ENCODE data around the gene ADISSP.

Gene ADISSP

GRCh38 chr20:3738111-3739053, 29.2 kb downstream of the ADISSP start:
- no peak for DNase-seq (ENCODE audit: low spot score)

GRCh38 chr20:3735768-3736167, 31.8 kb downstream of the ADISSP start:
- DNase-seq (ENCODE audit: low spot score), result no peak

DNA sequence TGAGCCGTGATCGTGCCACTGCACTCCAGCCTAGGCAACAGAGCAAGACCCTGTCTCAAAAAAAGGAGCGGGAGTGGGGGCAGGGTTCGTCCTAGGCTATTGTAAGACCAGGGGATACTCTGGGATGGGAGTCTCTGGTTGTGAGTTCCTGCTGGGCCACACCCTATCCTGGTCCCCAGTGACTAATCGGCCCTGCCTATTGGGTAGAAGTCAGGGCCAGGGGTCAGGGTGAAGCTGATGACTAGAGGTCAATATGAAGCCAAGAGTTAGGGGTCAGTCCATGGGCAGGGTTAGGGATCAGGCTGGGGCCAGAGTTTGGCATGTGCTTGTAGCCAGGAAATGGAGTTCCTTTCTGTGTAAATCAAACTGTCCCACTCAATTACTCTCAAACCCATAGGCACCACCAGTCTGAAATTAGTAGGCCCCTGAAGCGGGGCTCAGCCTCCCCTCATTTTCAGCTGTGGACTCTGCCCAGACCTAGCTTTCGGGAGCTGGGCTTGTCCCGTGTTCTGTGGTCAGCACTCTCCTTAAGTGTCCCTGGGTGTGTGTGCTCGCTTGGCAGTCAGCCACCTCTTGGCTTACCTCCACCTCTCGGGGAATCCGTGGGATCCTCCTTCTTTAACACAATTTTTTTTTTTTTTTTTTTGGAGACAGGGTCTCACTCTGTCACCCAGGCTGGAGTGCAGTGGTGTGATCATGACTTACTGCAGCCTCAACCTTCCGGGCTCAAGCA, 33.3 kb downstream of the ADISSP start:
- DNase-seq (ENCODE audit: low spot score), result no peak

DNA sequence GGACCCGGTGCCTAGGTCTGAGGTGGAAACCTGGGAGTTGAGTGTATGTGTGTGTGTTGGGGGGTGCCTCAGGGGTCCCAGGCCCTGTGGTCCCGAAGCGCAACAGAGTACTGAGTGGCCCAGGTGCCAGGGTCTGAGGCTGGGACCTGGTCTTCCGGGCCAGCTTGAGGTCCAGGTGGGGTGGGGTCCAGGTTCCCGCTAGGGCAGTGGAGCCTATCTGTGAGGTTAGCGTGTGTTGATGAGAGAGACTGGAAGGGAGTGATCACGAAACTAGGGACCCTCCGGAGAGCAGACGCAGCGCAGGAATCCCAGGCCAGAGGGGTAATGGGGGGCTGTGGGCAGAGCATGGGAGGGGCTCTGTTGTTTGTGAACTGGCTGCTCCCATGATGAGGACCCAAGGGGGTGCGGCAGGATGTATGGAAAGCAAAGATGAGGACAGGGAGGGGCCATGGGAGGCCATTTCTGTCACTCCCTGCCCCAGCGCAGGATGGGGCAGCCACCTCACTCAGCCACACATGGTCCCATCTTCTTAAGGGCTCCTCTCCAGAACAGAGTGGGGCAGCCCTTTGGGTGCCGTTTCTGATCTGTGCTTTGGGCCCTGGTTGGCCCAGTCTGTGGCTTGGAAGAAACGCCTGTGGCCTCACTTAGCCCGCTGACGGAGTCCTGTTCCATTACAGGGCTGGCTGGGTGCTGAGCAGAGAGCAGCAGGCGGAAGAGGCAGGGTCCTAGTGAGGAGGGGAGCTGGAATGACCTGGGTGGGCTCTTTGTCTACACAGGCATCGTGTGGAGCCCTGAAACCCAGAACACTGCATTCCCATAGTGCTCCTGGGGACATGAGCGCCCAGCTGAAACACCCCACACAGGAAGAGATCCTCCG, 34.2 kb downstream of the ADISSP start:
- no peak for DNase-seq (ENCODE audit: low spot score)

DNA sequence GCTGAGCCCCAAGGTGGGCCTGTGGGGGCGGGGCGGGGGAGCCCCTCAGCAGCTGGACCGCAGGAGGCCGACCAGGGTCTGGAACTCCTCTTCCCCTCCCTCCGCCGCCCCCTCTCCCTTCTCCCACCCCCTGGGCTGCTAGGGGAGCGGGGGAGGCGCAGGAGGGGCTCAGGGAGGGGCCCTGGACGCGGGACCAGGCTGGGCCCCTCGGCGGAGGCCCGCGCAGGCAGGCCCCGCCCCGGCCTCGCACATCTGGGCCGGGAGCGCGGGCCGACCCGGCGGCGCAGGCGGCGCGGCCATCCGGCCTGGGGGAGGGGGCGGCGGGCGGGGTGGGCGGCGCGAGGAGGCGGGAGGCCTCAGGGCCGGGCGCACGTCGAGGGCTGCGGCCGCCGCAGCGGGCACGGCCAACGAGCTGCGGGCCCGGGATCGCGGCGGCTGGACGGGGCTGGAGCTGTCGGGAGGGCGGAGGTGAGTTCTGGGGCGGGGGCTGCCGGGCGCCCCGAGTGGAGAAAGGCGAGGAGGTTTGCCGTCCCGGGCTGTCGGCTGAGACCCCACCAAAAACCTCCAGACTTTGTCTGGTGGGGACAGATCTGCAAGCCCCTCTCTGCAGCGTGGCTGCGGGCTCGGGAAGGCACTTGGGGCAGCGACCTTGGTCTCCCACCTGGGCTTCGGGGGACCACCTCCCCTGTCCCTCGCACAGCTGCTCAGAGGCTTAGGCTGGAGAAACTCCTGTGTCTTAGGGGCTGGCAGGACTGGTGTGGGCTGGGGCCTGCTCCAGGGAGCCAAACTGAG, 35.0 kb downstream of the ADISSP start, which contains the start of gene HSPA12B:
Gene HSPA12B, plus strand, starts transcription at position 359 of the 792 bp plus-strand sequence. CDS start 5,990 bp downstream, outside the sequence.
- DNase-seq (ENCODE audit: low spot score), result no peak

- DNase-seq (ENCODE audit: low spot score), result no peak
These were observed 35.6 kb downstream of the ADISSP start for GRCh38 chr20:3731944-3732326.

- peak; percentile 62 for DNase-seq (ENCODE audit: low spot score)
These were observed 36.5 kb downstream of the ADISSP start for GRCh38 chr20:3730803-3731672.

DNA sequence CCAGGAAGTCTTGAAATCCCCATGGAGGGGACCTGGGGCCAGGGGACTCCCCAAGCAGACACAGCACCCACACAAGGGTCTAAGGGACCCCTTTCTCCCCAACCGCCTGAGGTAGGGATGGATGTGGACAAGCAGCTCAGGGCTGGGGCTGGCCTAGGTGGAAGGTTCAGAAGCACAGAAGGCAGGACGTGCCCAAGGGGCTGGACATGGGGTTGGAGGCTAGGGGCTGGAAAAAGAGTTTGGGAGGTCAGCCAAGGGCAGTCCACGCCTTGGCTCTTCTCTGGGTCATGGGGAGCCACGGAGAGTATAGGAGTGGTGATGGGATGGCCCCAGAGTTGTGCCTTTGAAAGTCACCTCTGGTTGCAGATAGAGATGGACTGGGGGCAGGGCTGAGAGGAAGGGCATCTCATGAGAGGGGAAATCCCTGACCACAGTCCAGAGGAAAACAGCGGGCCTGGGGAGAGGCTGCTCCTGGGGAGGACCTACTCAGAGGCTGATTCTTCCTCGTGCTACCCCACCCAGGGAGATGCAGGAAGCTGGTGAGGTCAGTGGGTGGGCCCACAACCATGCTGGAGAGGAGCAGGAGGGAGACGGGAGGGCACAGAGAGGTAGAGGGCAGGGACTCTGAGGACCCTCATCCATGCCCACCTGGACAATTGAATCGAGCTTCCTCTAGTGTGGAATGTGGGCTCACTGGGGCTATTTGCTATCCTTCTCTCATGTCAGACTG, 37.6 kb downstream of the ADISSP start:
- no peak for DNase-seq (ENCODE audit: low spot score)

DNA sequence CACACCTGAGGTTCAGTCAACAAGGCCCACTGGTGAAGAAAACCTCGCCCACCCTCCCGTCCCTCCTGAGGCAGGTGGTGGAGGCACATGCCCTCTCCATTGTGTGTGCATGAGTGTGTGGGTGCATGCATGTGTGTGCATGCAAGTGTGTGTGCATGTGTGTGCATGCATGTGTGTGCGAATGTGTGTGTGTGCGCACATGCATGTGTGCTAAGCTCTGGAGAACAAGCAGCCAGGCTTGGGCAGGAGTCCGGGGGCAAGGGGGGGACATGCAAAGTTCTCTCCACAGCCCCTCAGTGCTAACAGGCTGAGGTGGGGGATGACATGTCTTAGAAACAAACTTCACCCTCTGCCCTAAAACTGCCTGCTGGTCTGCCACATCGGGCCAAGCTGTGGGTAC, 38.2 kb downstream of the ADISSP start:
- no peak for DNase-seq (ENCODE audit: low spot score)

- DNase-seq (ENCODE audit: low spot score), result peak; percentile 61
These were observed 38.7 kb downstream of the ADISSP start for GRCh38 chr20:3728876-3729275.

- DNase-seq (ENCODE audit: low spot score), result no peak
These were observed 39.2 kb downstream of the ADISSP start for GRCh38 chr20:3728354-3728753.

DNA sequence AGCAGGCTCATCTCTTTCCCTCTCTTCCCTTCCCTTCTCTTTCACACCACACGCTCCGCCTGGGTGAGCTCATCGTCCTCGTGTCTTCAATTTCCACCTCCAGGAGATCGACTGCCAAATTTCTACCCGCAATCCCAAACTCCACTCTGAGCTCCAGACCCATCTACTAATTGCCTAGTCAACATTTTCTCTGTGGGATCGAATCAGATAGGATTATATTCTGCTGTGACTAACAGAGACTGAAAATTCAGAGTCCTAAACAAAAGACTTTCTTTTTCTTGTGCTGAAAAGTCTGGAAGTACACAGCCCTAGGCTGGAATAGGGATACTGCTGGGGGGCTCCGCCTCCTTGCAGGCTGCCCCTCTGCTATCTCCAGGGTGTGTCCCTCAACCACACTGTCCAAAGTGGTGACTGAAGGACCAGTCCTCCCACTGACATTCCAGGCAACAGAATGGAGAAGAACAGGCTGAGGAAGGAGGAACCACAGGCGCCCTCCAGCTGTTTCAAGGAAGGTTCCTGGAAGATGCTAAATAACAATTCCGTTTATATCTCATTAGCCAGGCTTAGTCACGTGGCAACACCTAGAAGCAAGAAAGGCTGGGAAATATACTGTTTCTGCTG, 40.0 kb downstream of the ADISSP start:
- DNase-seq (ENCODE audit: low spot score), result peak; percentile 65

- no peak for DNase-seq (ENCODE audit: low spot score)
These were observed 43.2 kb downstream of the ADISSP start for GRCh38 chr20:3724356-3724755.

GRCh38 chr20:3723284-3723683, 44.3 kb downstream of the ADISSP start:
- no peak for DNase-seq (ENCODE audit: low spot score)

GRCh38 chr20:3721912-3722311, 45.6 kb downstream of the ADISSP start:
- no peak for DNase-seq (ENCODE audit: low spot score)

GRCh38 chr20:3720626-3721025, 46.9 kb downstream of the ADISSP start:
- no peak for DNase-seq (ENCODE audit: low spot score)

DNA sequence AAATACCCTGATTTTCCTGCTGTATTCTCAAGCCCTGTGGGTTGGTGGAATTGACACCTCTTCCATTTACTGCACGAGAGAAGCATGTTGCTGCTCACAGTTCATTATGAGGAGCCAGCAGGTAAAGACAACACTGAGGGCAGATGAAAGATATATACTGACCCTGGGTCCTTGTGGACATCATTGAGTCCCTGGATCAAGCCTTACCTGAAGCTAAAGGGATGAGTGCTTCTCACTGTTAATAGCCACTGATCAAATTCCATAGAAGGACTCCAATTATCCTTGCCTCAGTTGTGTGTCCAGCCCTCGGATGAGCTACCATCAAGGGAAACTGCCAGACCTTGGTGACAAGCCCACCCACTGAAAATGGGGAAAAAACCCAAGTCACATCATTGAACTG, 47.5 kb downstream of the ADISSP start:
- DNase-seq (ENCODE audit: low spot score), result no peak

GRCh38 chr20:3719046-3719445, 48.5 kb downstream of the ADISSP start:
- no peak for DNase-seq (ENCODE audit: low spot score)

DNA sequence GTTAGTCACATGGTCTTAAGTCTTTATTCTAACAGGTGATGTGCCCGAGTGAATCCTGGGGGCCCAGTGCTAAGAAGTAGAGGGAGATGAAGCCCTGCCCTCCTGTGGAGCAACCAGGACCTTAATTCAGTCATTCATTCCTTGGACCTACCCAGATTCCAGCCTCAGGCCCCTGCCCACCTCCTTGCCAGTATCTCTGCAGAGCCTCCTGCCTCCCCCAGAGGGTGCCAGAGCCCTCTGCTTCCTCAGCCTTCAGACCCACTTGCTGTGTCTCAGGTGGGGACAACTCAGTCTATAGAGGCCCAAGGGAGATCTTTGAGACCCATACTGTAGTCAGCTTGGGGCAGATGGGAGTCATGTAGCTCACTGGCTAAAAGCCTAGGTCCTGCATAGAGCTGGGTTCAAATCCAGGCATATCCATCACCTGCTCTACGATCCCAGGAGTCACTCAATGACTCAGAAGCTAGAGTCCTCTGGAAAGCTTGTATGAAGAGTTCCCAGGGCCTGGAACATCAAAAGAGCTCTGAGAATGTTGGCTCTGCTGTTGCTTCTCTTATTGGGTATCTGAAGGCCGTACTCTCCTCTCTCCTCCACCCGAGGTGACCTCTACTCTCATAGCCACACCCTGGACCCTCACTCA, 51.2 kb downstream of the ADISSP start:
- DNase-seq (ENCODE audit: low spot score), result no peak

Data from left forelimb (tissue), 1 donor.